ENCODE data around the gene TTLL11. TPM values are rescaled to one million over a fixed set of nuclear protein-coding genes. Genes with fewer than 3 reads are reported as not detected.

The TTLL11 gene
- polyA plus RNA-seq, 1 of the 3 experiments (the other 2 are of a cell fraction) = 6.8 TPM

DNA sequence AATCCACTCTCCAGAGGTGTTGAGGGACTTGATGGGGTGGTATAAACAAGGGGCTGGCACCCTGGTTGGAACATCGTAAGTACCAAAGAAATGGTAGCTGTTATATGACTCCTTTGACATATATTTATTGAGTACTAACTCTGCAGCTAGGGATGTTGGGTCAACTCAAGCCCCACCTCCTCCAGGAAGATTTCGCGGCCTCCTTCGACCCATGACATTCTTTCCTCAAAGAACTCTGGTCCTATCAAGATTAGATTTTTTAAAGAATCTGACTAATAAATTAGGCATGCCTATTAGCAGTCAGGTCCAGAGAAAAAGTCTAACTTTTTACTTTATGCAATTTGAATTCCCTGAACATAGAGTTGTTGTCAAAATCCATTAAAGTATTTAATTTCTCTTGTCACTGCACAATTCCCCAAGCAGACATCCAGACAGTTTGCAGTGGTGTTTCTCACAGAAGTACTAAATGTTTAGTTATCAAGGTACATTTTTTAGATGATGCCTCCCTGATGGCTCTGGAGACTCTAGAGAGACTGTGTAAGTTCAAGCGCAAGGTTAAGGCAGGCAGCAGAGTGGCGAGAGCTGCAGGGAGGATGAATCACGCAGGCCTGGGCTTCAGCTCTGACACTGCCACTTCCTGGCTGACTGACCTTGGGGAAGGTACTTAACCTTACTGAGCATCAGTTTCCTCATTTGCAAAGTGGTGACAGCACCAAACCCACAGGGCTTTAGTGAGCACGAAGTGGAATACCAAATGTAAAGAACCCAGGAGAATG is 209.6 kb downstream of the TTLL11 start:
- no peak overlapping the region; a peak in 2 of 4 replicates for H3K4me3 ChIP-seq (ENCODE audit: low read depth in 2 of 2, low read length in 1 of 2)
- peaks cover 26 to 37% of the 10 kb centered on the region in 2 experiments; a peak in 3 of 4 replicates for H3K4me1 ChIP-seq (ENCODE audit: control insufficient read depth in 1 of 2, insufficient read depth in 2 of 2, low read depth in 1 of 2, low read length in 1 of 2)
- peak overlapping the region; percentile 45; the same call in 1 of the 2 replicates for H3K9ac ChIP-seq
- peaks cover 10% of the 10 kb centered on the region; the same call in 1 of the 2 replicates for H3K79me2 ChIP-seq (ENCODE audit: insufficient read depth)
- ChIA-PET POLR2A (no interaction called here), CTCF (interaction anchor here (1.5 kb wide), 1 partner anchor 249 kb away, joined by 5 read pairs; no protein-coding TSS in a partner anchor)
- no peak for DNase-seq
- H3K9me3 ChIP-seq = no peaks in the 10 kb centered on the region
- H3F3A ChIP-seq (replicated peaks; ENCODE audit: insufficient read depth) = peaks cover 34% of the 10 kb centered on the region
- no peak overlapping the region for H2AFZ ChIP-seq (ENCODE audit: low read depth)
- no peaks in the 10 kb centered on the region for H4K20me1 ChIP-seq (ENCODE audit: insufficient read depth)
- WGBS (ENCODE audit: low lambda C conversion rate) = 14% methylated on average over 8 of the region's 8 CpGs
- no peaks in the 10 kb centered on the region for H3K27me3 ChIP-seq (ENCODE audit: insufficient read depth)
- H3K4me2 ChIP-seq = peak overlapping the region; percentile 64
- peak overlapping the region; percentile 66 to 100; a peak in 3 of 4 replicates for H3K27ac ChIP-seq (ENCODE audit: low read depth in 2 of 2, low read length in 1 of 2)
- H3K36me3 ChIP-seq (replicated peaks in 1 of 2; ENCODE audit: control insufficient read depth in 1 of 2, insufficient read depth in 2 of 2, low read length in 1 of 2) = no peaks in the 10 kb centered on the region
- H3K9me2 ChIP-seq = no peaks in the 10 kb centered on the region
- TF ChIP-seq FOXM1 (IDR thresholded peaks at IDR 0.05; ENCODE audit: low read depth) (no peak), EZH2phosphoT487 (IDR thresholded peaks at IDR 0.05; ENCODE audit: borderline replicate concordance, low read depth) (no peak), CHD2 (IDR thresholded peaks at IDR 0.05; ENCODE audit: low read length, partially characterized antibody) (no peak), RFX5 (IDR thresholded peaks at IDR 0.05; ENCODE audit: low read length) (no peak), FOSL2 (IDR thresholded peaks at IDR 0.05; ENCODE audit: borderline replicate concordance, low read depth) (peak; percentile 84), YY1 (IDR thresholded peaks at IDR 0.05; ENCODE audit: low read depth) (no peak), GATA2 (CRISPR knock-in tag; IDR thresholded peaks at IDR 0.05) (no peak), GABPA (IDR thresholded peaks at IDR 0.05; ENCODE audit: low read depth) (no peak), RCOR1 (IDR thresholded peaks at IDR 0.05; ENCODE audit: low read length) (no peak), RAD21 (IDR thresholded peaks at IDR 0.05; ENCODE audit: low read length) (no peak), SMC3 (IDR thresholded peaks at IDR 0.05; ENCODE audit: low read depth, low read length) (no peak; the same call in 1 of the 2 replicates), TEAD4 (IDR thresholded peaks at IDR 0.05; ENCODE audit: borderline replicate concordance, insufficient read depth) (no peak), MXI1 (IDR thresholded peaks at IDR 0.05; ENCODE audit: low read depth, low read length) (no peak), TAF1 (IDR thresholded peaks at IDR 0.05; ENCODE audit: borderline replicate concordance, low read depth, low read length) (no peak), NFIC (IDR thresholded peaks at IDR 0.05; ENCODE audit: borderline replicate concordance) (peak; percentile 20; the same call in 1 of the 2 replicates), MEF2A (IDR thresholded peaks at IDR 0.05; ENCODE audit: borderline replicate concordance, low read depth) (no peak), RXRA (IDR thresholded peaks at IDR 0.05; ENCODE audit: borderline replicate concordance, low read depth) (peak; percentile 79), FOXJ3 (CRISPR knock-in tag; IDR thresholded peaks at IDR 0.05) (no peak)
- TF ChIP-seq, protein P1, sequence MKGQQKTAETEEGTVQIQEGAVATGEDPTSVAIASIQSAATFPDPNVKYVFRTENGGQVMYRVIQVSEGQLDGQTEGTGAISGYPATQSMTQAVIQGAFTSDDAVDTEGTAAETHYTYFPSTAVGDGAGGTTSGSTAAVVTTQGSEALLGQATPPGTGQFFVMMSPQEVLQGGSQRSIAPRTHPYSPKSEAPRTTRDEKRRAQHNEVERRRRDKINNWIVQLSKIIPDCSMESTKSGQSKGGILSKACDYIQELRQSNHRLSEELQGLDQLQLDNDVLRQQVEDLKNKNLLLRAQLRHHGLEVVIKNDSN (IDR thresholded peaks at IDR 0.05; ENCODE audit: borderline replicate concordance, low read depth) = no peak
- TF ChIP-seq, protein P2, sequence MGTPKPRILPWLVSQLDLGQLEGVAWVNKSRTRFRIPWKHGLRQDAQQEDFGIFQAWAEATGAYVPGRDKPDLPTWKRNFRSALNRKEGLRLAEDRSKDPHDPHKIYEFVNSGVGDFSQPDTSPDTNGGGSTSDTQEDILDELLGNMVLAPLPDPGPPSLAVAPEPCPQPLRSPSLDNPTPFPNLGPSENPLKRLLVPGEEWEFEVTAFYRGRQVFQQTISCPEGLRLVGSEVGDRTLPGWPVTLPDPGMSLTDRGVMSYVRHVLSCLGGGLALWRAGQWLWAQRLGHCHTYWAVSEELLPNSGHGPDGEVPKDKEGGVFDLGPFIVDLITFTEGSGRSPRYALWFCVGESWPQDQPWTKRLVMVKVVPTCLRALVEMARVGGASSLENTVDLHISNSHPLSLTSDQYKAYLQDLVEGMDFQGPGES (IDR thresholded peaks at IDR 0.05; ENCODE audit: low read depth, low read length) = no peak
- TF ChIP-seq, protein P3, sequence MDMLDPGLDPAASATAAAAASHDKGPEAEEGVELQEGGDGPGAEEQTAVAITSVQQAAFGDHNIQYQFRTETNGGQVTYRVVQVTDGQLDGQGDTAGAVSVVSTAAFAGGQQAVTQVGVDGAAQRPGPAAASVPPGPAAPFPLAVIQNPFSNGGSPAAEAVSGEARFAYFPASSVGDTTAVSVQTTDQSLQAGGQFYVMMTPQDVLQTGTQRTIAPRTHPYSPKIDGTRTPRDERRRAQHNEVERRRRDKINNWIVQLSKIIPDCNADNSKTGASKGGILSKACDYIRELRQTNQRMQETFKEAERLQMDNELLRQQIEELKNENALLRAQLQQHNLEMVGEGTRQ (IDR thresholded peaks at IDR 0.05; ENCODE audit: borderline replicate concordance, low read depth, low read length) = no peak
- TF ChIP-seq, protein P4, sequence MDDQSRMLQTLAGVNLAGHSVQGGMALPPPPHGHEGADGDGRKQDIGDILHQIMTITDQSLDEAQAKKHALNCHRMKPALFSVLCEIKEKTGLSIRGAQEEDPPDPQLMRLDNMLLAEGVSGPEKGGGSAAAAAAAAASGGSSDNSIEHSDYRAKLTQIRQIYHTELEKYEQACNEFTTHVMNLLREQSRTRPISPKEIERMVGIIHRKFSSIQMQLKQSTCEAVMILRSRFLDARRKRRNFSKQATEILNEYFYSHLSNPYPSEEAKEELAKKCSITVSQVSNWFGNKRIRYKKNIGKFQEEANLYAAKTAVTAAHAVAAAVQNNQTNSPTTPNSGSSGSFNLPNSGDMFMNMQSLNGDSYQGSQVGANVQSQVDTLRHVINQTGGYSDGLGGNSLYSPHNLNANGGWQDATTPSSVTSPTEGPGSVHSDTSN (IDR thresholded peaks at IDR 0.05) = peak; percentile 57; the same call in 1 of the 2 replicates
- TF ChIP-seq, protein P5, sequence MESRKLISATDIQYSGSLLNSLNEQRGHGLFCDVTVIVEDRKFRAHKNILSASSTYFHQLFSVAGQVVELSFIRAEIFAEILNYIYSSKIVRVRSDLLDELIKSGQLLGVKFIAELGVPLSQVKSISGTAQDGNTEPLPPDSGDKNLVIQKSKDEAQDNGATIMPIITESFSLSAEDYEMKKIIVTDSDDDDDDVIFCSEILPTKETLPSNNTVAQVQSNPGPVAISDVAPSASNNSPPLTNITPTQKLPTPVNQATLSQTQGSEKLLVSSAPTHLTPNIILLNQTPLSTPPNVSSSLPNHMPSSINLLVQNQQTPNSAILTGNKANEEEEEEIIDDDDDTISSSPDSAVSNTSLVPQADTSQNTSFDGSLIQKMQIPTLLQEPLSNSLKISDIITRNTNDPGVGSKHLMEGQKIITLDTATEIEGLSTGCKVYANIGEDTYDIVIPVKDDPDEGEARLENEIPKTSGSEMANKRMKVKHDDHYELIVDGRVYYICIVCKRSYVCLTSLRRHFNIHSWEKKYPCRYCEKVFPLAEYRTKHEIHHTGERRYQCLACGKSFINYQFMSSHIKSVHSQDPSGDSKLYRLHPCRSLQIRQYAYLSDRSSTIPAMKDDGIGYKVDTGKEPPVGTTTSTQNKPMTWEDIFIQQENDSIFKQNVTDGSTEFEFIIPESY (IDR thresholded peaks at IDR 0.05; ENCODE audit: borderline replicate concordance, low read depth) = no peak
- TF ChIP-seq, protein P6, sequence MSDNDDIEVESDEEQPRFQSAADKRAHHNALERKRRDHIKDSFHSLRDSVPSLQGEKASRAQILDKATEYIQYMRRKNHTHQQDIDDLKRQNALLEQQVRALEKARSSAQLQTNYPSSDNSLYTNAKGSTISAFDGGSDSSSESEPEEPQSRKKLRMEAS (IDR thresholded peaks at IDR 0.05; ENCODE audit: low read depth) = peak; percentile 31; the same call in 1 of the 2 replicates
- TF ChIP-seq, protein P7, sequence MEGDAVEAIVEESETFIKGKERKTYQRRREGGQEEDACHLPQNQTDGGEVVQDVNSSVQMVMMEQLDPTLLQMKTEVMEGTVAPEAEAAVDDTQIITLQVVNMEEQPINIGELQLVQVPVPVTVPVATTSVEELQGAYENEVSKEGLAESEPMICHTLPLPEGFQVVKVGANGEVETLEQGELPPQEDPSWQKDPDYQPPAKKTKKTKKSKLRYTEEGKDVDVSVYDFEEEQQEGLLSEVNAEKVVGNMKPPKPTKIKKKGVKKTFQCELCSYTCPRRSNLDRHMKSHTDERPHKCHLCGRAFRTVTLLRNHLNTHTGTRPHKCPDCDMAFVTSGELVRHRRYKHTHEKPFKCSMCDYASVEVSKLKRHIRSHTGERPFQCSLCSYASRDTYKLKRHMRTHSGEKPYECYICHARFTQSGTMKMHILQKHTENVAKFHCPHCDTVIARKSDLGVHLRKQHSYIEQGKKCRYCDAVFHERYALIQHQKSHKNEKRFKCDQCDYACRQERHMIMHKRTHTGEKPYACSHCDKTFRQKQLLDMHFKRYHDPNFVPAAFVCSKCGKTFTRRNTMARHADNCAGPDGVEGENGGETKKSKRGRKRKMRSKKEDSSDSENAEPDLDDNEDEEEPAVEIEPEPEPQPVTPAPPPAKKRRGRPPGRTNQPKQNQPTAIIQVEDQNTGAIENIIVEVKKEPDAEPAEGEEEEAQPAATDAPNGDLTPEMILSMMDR (IDR thresholded peaks at IDR 0.05) = no peak

Data from SK-N-SH (cell line).